H1 (cell line): ENCODE data around the gene IGFBP6. TPM values are rescaled to one million over a fixed set of nuclear protein-coding genes. Genes with fewer than 3 reads are reported as not detected.

Experiments used
- CTCF ChIA-PET: fragments of 300-600 bp; sonication (Branson Sonifier 250); formaldehyde crosslinking; loops from one replicate; lab custom pipeline; 2021; ENCODE audit not compliant: partially characterized antibody; lab: Charles Lee
- POLR2A ChIA-PET: fragments of 300-600 bp; sonication (Branson Sonifier 250); formaldehyde crosslinking; loops from one replicate; lab custom pipeline; 2021; ENCODE audit warnings: inconsistent platforms; ENCODE audit not compliant: partially characterized antibody; lab: Charles Lee
- DNase-seq, 2 experiments: peaks; one replicate each; pipeline versions ENCODE4 v3.0.0 to v3.0.0-alpha.2; 2010 to 2022; ENCODE audit warnings: low spot score in 2 of 2, low read depth in 1 of 2, mixed read lengths in 1 of 2
- FAIRE-seq: peaks from 2 replicates; lab custom pipeline; 2011; peaks lifted over from hg19 to GRCh38; lab: Jason Lieb, UNC
- H2AFZ ChIP-seq: 2 replicates; pipeline ENCODE4 v1.8.1; 2012; ENCODE audit warnings: low read length, inconsistent platforms
- H2AK5ac ChIP-seq: 2 replicates; pipeline ENCODE4 v1.6.1; 2013; ENCODE audit warnings: low read depth, low read length
- H2BK120ac ChIP-seq: replicated peaks from 2 replicates; pipeline ENCODE3; 2013; ENCODE audit warnings: low read depth, low read length, inconsistent platforms
- H2BK12ac ChIP-seq: 2 replicates; pipeline ENCODE4 v1.6.1; 2013; ENCODE audit warnings: low read depth, low read length
- H2BK15ac ChIP-seq: 2 replicates; pipeline ENCODE4 v1.6.1; 2013; ENCODE audit warnings: low read length
- H2BK20ac ChIP-seq: 2 replicates; pipeline ENCODE4 v1.6.1; 2013; ENCODE audit warnings: low read length
- H2BK5ac ChIP-seq: 2 replicates; pipeline ENCODE4 v1.6.1; 2013; ENCODE audit warnings: low read depth, low read length
- H3K14ac ChIP-seq: 2 replicates; pipeline ENCODE4 v1.6.1; 2013; ENCODE audit warnings: inconsistent platforms; ENCODE audit not compliant: insufficient read length
- H3K18ac ChIP-seq: 2 replicates; pipeline ENCODE4 v1.6.1; 2013; ENCODE audit warnings: low read length; ENCODE audit errors: extremely low read depth
- H3K23ac ChIP-seq: 2 replicates; pipeline ENCODE4 v1.6.1; 2013; ENCODE audit warnings: inconsistent platforms; ENCODE audit not compliant: insufficient read length
- H3K23me2 ChIP-seq: 2 replicates; pipeline ENCODE4 v1.6.1; 2013; ENCODE audit warnings: low read depth, low read length
- H3K27ac ChIP-seq: 2 replicates; pipeline ENCODE4 v1.6.1; 2011; ENCODE audit warnings: low read depth, low read length, inconsistent platforms
- H3K27me3 ChIP-seq, 4 experiments: replicated peaks in 1 of 4; 1 replicate in 1 of 4; 2 replicates in 3 of 4; pipeline versions ENCODE4 v1.6.1 to v1.8.1; 2011 to 2013; ENCODE audit warnings: low read length in 3 of 4, mild to moderate bottlenecking in 3 of 4, inconsistent platforms in 2 of 4, mixed read lengths in 2 of 4, moderate library complexity in 1 of 4; ENCODE audit not compliant: control insufficient read depth in 3 of 4, insufficient read depth in 3 of 4; ENCODE audit errors: extremely low read depth in 1 of 4
- H3K36me3 ChIP-seq, 4 experiments: 2 replicates each; pipeline versions ENCODE4 v1.6.1 to v1.8.1; 2011 to 2013; ENCODE audit warnings: mild to moderate bottlenecking in 4 of 4, low read length in 3 of 4, moderate library complexity in 2 of 4, control low read depth in 1 of 4, inconsistent platforms in 1 of 4; ENCODE audit not compliant: insufficient read depth in 4 of 4, control insufficient read depth in 2 of 4
- H3K4ac ChIP-seq: replicated peaks from 2 replicates; pipeline ENCODE3; 2013; ENCODE audit warnings: low read length, low read depth, mixed read lengths, inconsistent platforms; ENCODE audit not compliant: insufficient read length
- H3K4me1 ChIP-seq, 4 experiments: replicated peaks in 1 of 4; 1 replicate in 1 of 4; 2 replicates in 3 of 4; pipeline versions ENCODE4 v1.6.1 to v1.8.1; 2011 to 2013; ENCODE audit warnings: low read length in 3 of 4, inconsistent platforms in 2 of 4, mixed read lengths in 1 of 4; ENCODE audit not compliant: insufficient read depth in 4 of 4, control insufficient read depth in 3 of 4
- H3K4me2 ChIP-seq, 2 experiments: 2 replicates each; pipeline versions ENCODE4 v1.6.1 to v1.8.1; 2011 to 2013; ENCODE audit warnings: low read depth in 2 of 2, low read length in 2 of 2, control low read depth in 1 of 2, inconsistent platforms in 1 of 2, mild to moderate bottlenecking in 1 of 2; ENCODE audit not compliant: insufficient read depth in 1 of 2
- H3K4me3 ChIP-seq, 4 experiments: fragments of 200-600, 300-600 bp in 1 of 4; sonication (generic), shearing (Covaris generic), sonication (Bioruptor Twin) in 1 of 4; 2 replicates each; pipeline versions ENCODE4 v1.5.1 to v1.8.1; 2011 to 2016; ENCODE audit warnings: low read length in 4 of 4, low read depth in 3 of 4, control low read depth in 2 of 4, inconsistent platforms in 2 of 4, mild to moderate bottlenecking in 2 of 4, mixed read lengths in 1 of 4, moderate library complexity in 1 of 4; ENCODE audit not compliant: insufficient read depth in 2 of 4; ENCODE audit errors: extremely low read depth in 1 of 4
- H3K56ac ChIP-seq: replicated peaks from 2 replicates; pipeline ENCODE3; 2013; ENCODE audit warnings: low read depth, mild to moderate bottlenecking, mixed read lengths, low read length, inconsistent platforms; ENCODE audit not compliant: insufficient read length
- H3K79me1 ChIP-seq: 2 replicates; pipeline ENCODE4 v1.6.1; 2013; ENCODE audit warnings: low read depth, low read length, control low read depth
- H3K79me2 ChIP-seq, 2 experiments: 2 replicates each; pipeline versions ENCODE4 v1.6.1 to v1.8.1; 2012 to 2013; ENCODE audit warnings: low read length in 2 of 2, mild to moderate bottlenecking in 2 of 2, inconsistent platforms in 1 of 2; ENCODE audit not compliant: insufficient read depth in 2 of 2, control insufficient read depth in 1 of 2
- H3K9ac ChIP-seq, 4 experiments: replicated peaks in 1 of 4; 1 replicate in 1 of 4; 2 replicates in 3 of 4; pipeline versions ENCODE4 v1.6.1 to v1.8.1; 2011 to 2013; ENCODE audit warnings: low read depth in 3 of 4, low read length in 3 of 4, control low read depth in 2 of 4, mild to moderate bottlenecking in 2 of 4, moderate library complexity in 2 of 4, inconsistent platforms in 1 of 4; ENCODE audit errors: extremely low read depth in 1 of 4
- H3K9me3 ChIP-seq, 2 experiments: 2 replicates each; pipeline versions ENCODE4 v1.6.1 to v1.8.1; 2012 to 2013; ENCODE audit warnings: mild to moderate bottlenecking in 2 of 2, moderate library complexity in 2 of 2, control low read depth in 1 of 2, inconsistent platforms in 1 of 2, low read depth in 1 of 2, low read length in 1 of 2, mixed read lengths in 1 of 2; ENCODE audit not compliant: insufficient read depth in 2 of 2
- H4K20me1 ChIP-seq, 2 experiments: replicated peaks in 1 of 2; 2 replicates each; pipeline versions ENCODE3 to v1.8.1; 2011 to 2013; ENCODE audit warnings: inconsistent platforms in 2 of 2, low read length in 2 of 2, mild to moderate bottlenecking in 1 of 2; ENCODE audit not compliant: insufficient read depth in 2 of 2, control insufficient read depth in 1 of 2
- H4K5ac ChIP-seq: 2 replicates; pipeline ENCODE4 v1.6.1; 2013; ENCODE audit warnings: low read length, low read depth, mixed read lengths, inconsistent platforms; ENCODE audit not compliant: insufficient read length
- H4K8ac ChIP-seq: 2 replicates; pipeline ENCODE4 v1.8.0; 2013; ENCODE audit warnings: mild to moderate bottlenecking, moderate library complexity, low read length, inconsistent platforms; ENCODE audit not compliant: insufficient read depth; ENCODE audit errors: extremely low read depth
- H4K91ac ChIP-seq: replicated peaks from 2 replicates; pipeline ENCODE3; 2013; ENCODE audit warnings: low read length, mixed read lengths, inconsistent platforms; ENCODE audit not compliant: insufficient read length
- BACH1 ChIP-seq: IDR thresholded peaks from 2 replicates; pipeline ENCODE4 v1.6.1; 2012; ENCODE audit warnings: low read length, improper control_type of control experiment
- CBX5 ChIP-seq: fragments of 300-800, 300-1000 bp; sonication (generic); IDR thresholded peaks from 2 replicates; pipeline ENCODE4 v1.7.1; 2016; ENCODE audit warnings: antibody characterized with exemption, low read length, low read depth
- CEBPB ChIP-seq: IDR thresholded peaks from 2 replicates; pipeline ENCODE4 v1.6.1; 2012; ENCODE audit warnings: low read depth, low read length
- MAFK ChIP-seq: IDR thresholded peaks from 2 replicates; pipeline ENCODE4 v1.6.1; 2012; ENCODE audit warnings: low read depth, mild to moderate bottlenecking, improper control_type of control experiment, low read length
- SRF ChIP-seq: IDR thresholded peaks from 2 replicates; pipeline ENCODE4 v1.6.1; 2011; ENCODE audit warnings: mild to moderate bottlenecking, low read depth, low read length, moderate library complexity
- TAF7 ChIP-seq: optimal IDR thresholded peaks from 2 replicates; pipeline ENCODE3; 2011; ENCODE audit warnings: low read depth, mild to moderate bottlenecking, inconsistent platforms, low read length, moderate library complexity, borderline replicate concordance
- whole genome bisulfite sequencing, 2 experiments: shearing (Covaris generic) in 1 of 2; methylation state at CpG; one replicate each; pipeline versions ENCODE4 v1.1.6 to v1.1.7; 2013 to 2015; ENCODE audit warnings: low lambda C conversion rate in 2 of 2, mixed read lengths in 2 of 2, inconsistent platforms in 1 of 2, low coverage in 1 of 2, missing lambda C conversion rate in 1 of 2; ENCODE audit not compliant: insufficient replicate concordance in 2 of 2, insufficient coverage in 1 of 2, insufficient read length in 1 of 2; ENCODE audit errors: extremely low coverage in 1 of 2, missing lambda C conversion rate in 1 of 2; 5-methylcytosine and 5-hydroxymethylcytosine counted together
- polyA plus RNA-seq, 7 experiments: library from polyadenylated mRNA; depleted of rRNA in 3 of 7; stranded (reverse) in 5 of 7; unstranded in 2 of 7; fragments of >200 nt in 5 of 7; fragments of 200-250 nt in 2 of 7; gene quantifications; 1 replicate in 5 of 7; 2 replicates in 1 of 7; 4 replicates in 1 of 7; pipeline versions ENCODE4 v1.2.1 to v1.2.3, GENCODE V29; 2011 to 2013; ENCODE audit warnings: missing spikeins in 2 of 7, mixed read lengths in 2 of 7
- total RNA-seq: library from RNA; stranded (reverse); fragmentation: NEBNext Ultra II Directional; extraction: Animal tissue kit (Norgen Biotek cat#: 25700); gene quantifications from 2 replicates; pipeline ENCODE4 v1.2.1, GENCODE V29; 2021

Gene IGFBP6
- total and polyA plus RNA-seq, 2 of the 8 experiments (the other 6 are each of a cell fraction or from before 2014, with no cell fraction given): 13.7 to 14.7 TPM

DNA sequence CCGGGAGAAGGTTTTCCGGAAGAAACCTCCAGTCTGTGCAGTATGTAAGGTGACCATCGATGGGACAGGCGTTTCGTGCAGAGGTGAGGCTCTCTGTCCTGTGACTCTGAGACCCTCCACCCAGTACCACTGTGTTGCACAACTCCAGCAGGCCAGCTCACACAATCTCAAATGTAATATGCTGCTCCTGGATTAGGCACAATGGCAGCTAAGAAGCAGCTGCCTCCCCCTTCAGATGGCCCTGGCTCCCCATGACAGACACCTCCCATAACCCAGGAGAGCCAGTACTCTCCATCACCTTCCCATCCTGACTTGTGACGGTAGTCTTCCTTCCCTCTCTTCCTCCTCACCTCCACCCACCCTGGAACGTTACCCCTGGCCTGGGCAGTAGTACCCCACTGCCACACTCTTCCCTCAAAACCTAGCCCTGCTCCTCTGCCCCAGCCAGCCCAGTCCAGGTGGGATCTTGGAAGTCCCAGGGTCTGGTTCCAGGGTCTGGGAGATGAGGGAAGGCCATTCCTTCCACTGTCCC is 45.5 kb upstream of the IGFBP6 start:
- no peaks in the 10 kb centered on the region for H3K9me3 ChIP-seq
- H2BK15ac ChIP-seq: no peak overlapping the region
- H3K79me2 ChIP-seq: no peaks in the 10 kb centered on the region
- H3K18ac ChIP-seq: no peak overlapping the region
- no peak overlapping the region for H3K4me3 ChIP-seq
- H3K36me3 ChIP-seq: peaks cover 0 to 5% (median 0%) of the 10 kb centered on the region in 4 experiments; a peak in 1 of 8 replicates
- H4K8ac ChIP-seq: no peak overlapping the region; the same call in 1 of the 2 replicates
- H3K23me2 ChIP-seq: peaks cover 25% of the 10 kb centered on the region
- no peak for FAIRE-seq
- no peak overlapping the region for H2BK5ac ChIP-seq
- no peak overlapping the region for H3K23ac ChIP-seq
- H2BK12ac ChIP-seq: peak overlapping the region; percentile 33; the same call in 1 of the 2 replicates
- no peak overlapping the region for H3K56ac ChIP-seq
- no peak for DNase-seq
- H2BK120ac ChIP-seq: no peak overlapping the region
- no peak overlapping the region for H3K14ac ChIP-seq
- peaks cover 0 to 6% (median 1%) of the 10 kb centered on the region in 4 experiments; a peak in 4 of 7 replicates for H3K27me3 ChIP-seq
- 0 out of 2 replicates have a peak overlapping the region, but pooled peaks have one; percentile 27 for H2BK20ac ChIP-seq
- H3K9ac ChIP-seq: no peak overlapping the region
- H3K4ac ChIP-seq: no peak overlapping the region
- no peak overlapping the region; a peak in 1 of 4 replicates for H3K4me2 ChIP-seq
- no peak overlapping the region for H3K27ac ChIP-seq
- peaks cover 10% of the 10 kb centered on the region; the same call in 1 of the 2 replicates for H3K79me1 ChIP-seq
- WGBS, 2 experiments: 87% methylated on average over 7 of the region's 7 CpGs; no CpG with 5 or more reads in 1 of the 2 experiments
- H2AFZ ChIP-seq: no peak overlapping the region
- H3K4me1 ChIP-seq: peaks cover 18 to 48% (median 38%) of the 10 kb centered on the region in 4 experiments
- H4K20me1 ChIP-seq: peaks cover 12 to 21% of the 10 kb centered on the region in 2 experiments
- H2AK5ac ChIP-seq: no peak overlapping the region; the same call in 1 of the 2 replicates
- POLR2A ChIA-PET: interaction anchor here (0.6 to 35.6 kb wide), 3 partner anchors 14 to 40 kb away, joined by 3 to 711 read pairs (median 3); partner anchors contain the start of gene EIF4B
- no peak overlapping the region for H4K5ac ChIP-seq
- H4K91ac ChIP-seq: no peak overlapping the region
- TF ChIP-seq BACH1 (no peak), CEBPB (no peak), SRF (no peak), CBX5 (no peak), MAFK (no peak), TAF7 (no peak)
- CTCF ChIA-PET: interaction anchor here (0.8 to 15.7 kb wide), 8 partner anchors 11 to 167 kb away, joined by 3 to 258 read pairs (median 4); partner anchors contain the start of genes IGFBP6, SOAT2 and SPRYD3
